ENCODE data around the gene FAM200B.

GRCh38 chr4:15691346-15692135 lies 9.9 kb downstream of the FAM200B start:
- TF ChIP-seq CTCF (IDR thresholded peaks at IDR 0.05) (no peak), POLR2A (IDR thresholded peaks at IDR 0.05) (no peak)

All from testis (tissue), 2 donors.